Measurements from ENCODE around the gene RPA3. TPM values are rescaled to one million over a fixed set of nuclear protein-coding genes. Genes with fewer than 3 reads are reported as not detected.

RPA3 gene
- total RNA-seq, 1 experiment from 2014 or later: 38.9 TPM

- intact Hi-C loops (cut with micrococcal nuclease): no loop called here
- H3F3A ChIP-seq (ENCODE audit: low read length, unreplicated experiment): no peaks in the 10 kb centered on the region
- no TSS peak for BruUV-seq (replicated peaks)
Measured at GRCh38 chr7:7694542-7694941, 23.9 kb downstream of the RPA3 start.

GRCh38 chr7:7693881-7694280 lies 24.5 kb downstream of the RPA3 start:
- POLR2A ChIA-PET (ENCODE audit: unreplicated experiment): interaction anchor here (0.7 kb wide), 1 partner anchor 25 kb away, joined by 3 read pairs; no protein-coding TSS in a partner anchor
- Histone ChIP-seq H4K20me1 (ENCODE audit: low read length) (no peaks in the 10 kb centered on the region), H3K4me3 (ENCODE audit: low read length) (no peak overlapping the region), H3K4me1 (ENCODE audit: insufficient read depth, low read length) (peaks cover 28% of the 10 kb centered on the region), H3K27ac (ENCODE audit: low read length) (no peak overlapping the region), H3K79me2 (ENCODE audit: low read length) (no peaks in the 10 kb centered on the region), H3K27me3 (ENCODE audit: low read length) (no peaks in the 10 kb centered on the region), H3K9ac (ENCODE audit: low read length) (no peak overlapping the region), H3K9me3 (ENCODE audit: low read length) (no peaks in the 10 kb centered on the region), H3K4me2 (ENCODE audit: low read length) (no peak overlapping the region), H2AFZ (ENCODE audit: low read length) (no peak overlapping the region), H3F3A (ENCODE audit: low read length, unreplicated experiment) (no peaks in the 10 kb centered on the region), H3K36me3 (ENCODE audit: low read depth, low read length) (no peaks in the 10 kb centered on the region), H3K9me2 (replicated peaks; ENCODE audit: low read length) (no peaks in the 10 kb centered on the region)
- DNase-seq (peak; percentile 91), ATAC-seq (peak; percentile 81)
- CTCF ChIA-PET: interaction anchor here (0.6 to 1.0 kb wide), 2 partner anchors 12 to 65 kb away, joined by 3 to 4 read pairs; no protein-coding TSS in a partner anchor
- TF ChIP-seq CTCF (conservative IDR thresholded peaks at IDR 0.05; ENCODE audit: low read depth, low read length): no peak
- no peak for TF ChIP-seq EZH2phosphoT487 (IDR thresholded peaks at IDR 0.05; ENCODE audit: borderline replicate concordance, low read length)
- TF ChIP-seq EZH2 (IDR thresholded peaks at IDR 0.05; ENCODE audit: low read length, unreplicated experiment): no peak
- no TSS peak for BruUV-seq (replicated peaks)
- intact Hi-C loops (cut with micrococcal nuclease): no loop called here

More at GRCh38 chr7:7694542-7694941, 23.9 kb downstream of the RPA3 start:
- no peaks in the 10 kb centered on the region for H3K27me3 ChIP-seq (ENCODE audit: low read length)
- H3K4me1 ChIP-seq (ENCODE audit: insufficient read depth, low read length): peaks cover 31% of the 10 kb centered on the region
- H3K9me3 ChIP-seq (ENCODE audit: low read length): no peaks in the 10 kb centered on the region
- TF ChIP-seq CTCF (conservative IDR thresholded peaks at IDR 0.05; ENCODE audit: low read depth, low read length): no peak
- no peak for TF ChIP-seq EZH2 (IDR thresholded peaks at IDR 0.05; ENCODE audit: low read length, unreplicated experiment)
- TF ChIP-seq EZH2phosphoT487 (IDR thresholded peaks at IDR 0.05; ENCODE audit: borderline replicate concordance, low read length): no peak
- ChIA-PET POLR2A (ENCODE audit: unreplicated experiment) (interaction anchor here (0.6 kb wide), 1 partner anchor 36 kb away, joined by 7 read pairs; no protein-coding TSS in a partner anchor), CTCF (no interaction called here)
- H3K4me3 ChIP-seq (ENCODE audit: low read length): no peak overlapping the region
- no peak overlapping the region for H3K9ac ChIP-seq (ENCODE audit: low read length)
- no peaks in the 10 kb centered on the region for H3K36me3 ChIP-seq (ENCODE audit: low read depth, low read length)
- H3K27ac ChIP-seq (ENCODE audit: low read length): no peak overlapping the region
- no peak overlapping the region for H3K4me2 ChIP-seq (ENCODE audit: low read length)
- no peak overlapping the region for H2AFZ ChIP-seq (ENCODE audit: low read length)
- no peaks in the 10 kb centered on the region for H3K79me2 ChIP-seq (ENCODE audit: low read length)
- no peaks in the 10 kb centered on the region for H3K9me2 ChIP-seq (replicated peaks; ENCODE audit: low read length)
- no peaks in the 10 kb centered on the region for H4K20me1 ChIP-seq (ENCODE audit: low read length)
- ATAC-seq (no peak), DNase-seq (no peak)

- BruUV-seq (replicated peaks): no TSS peak
- CTCF ChIA-PET: no interaction called here
- TF ChIP-seq EZH2 (IDR thresholded peaks at IDR 0.05; ENCODE audit: low read length, unreplicated experiment) (no peak), CTCF (conservative IDR thresholded peaks at IDR 0.05; ENCODE audit: low read depth, low read length) (no peak), EZH2phosphoT487 (IDR thresholded peaks at IDR 0.05; ENCODE audit: borderline replicate concordance, low read length) (no peak)
- no peak overlapping the region for H3K4me3 ChIP-seq (ENCODE audit: low read length)
- POLR2A ChIA-PET (ENCODE audit: unreplicated experiment): no interaction called here
- no peak overlapping the region for H2AFZ ChIP-seq (ENCODE audit: low read length)
- no peak overlapping the region for H3K27ac ChIP-seq (ENCODE audit: low read length)
- H3K4me1 ChIP-seq (ENCODE audit: insufficient read depth, low read length): peaks cover 4% of the 10 kb centered on the region; the same call in 1 of the 2 replicates
- H3K9ac ChIP-seq (ENCODE audit: low read length): no peak overlapping the region
- H3K36me3 ChIP-seq (ENCODE audit: low read depth, low read length): no peaks in the 10 kb centered on the region
- no peaks in the 10 kb centered on the region for H3K9me2 ChIP-seq (replicated peaks; ENCODE audit: low read length)
- H3K9me3 ChIP-seq (ENCODE audit: low read length): no peaks in the 10 kb centered on the region
- ATAC-seq (no peak), DNase-seq (no peak)
- no peaks in the 10 kb centered on the region for H3K27me3 ChIP-seq (ENCODE audit: low read length)
- H3F3A ChIP-seq (ENCODE audit: low read length, unreplicated experiment): no peaks in the 10 kb centered on the region
- intact Hi-C loops (cut with micrococcal nuclease): no loop called here
- H3K4me2 ChIP-seq (ENCODE audit: low read length): no peak overlapping the region
- no peaks in the 10 kb centered on the region for H4K20me1 ChIP-seq (ENCODE audit: low read length)
- H3K79me2 ChIP-seq (ENCODE audit: low read length): no peaks in the 10 kb centered on the region
Measured at GRCh38 chr7:7688956-7689355, 29.5 kb downstream of the RPA3 start.
